B cell (primary cell): ENCODE results near the gene KRT84.

Experiments used
- CTCF ChIP-seq: fragments of 200-600 bp; IDR thresholded peaks from one replicate; pipeline ENCODE4 v1.8.0; 2022; ENCODE audit warnings: antibody characterized with exemption, mild to moderate bottlenecking
- EZH2 ChIP-seq: IDR thresholded peaks from 2 replicates; pipeline ENCODE4 v1.6.1; 2012; ENCODE audit warnings: borderline replicate concordance, low read depth, mild to moderate bottlenecking, moderate library complexity, low read length; ENCODE audit not compliant: insufficient read depth, poor library complexity, severe bottlenecking

GRCh38 chr12:52356762-52357580, 28.5 kb downstream of the KRT84 start:
- TF ChIP-seq CTCF: no peak
- TF ChIP-seq EZH2: no peak
